ENCODE results near the gene PIAS4. TPM values are rescaled to one million over a fixed set of nuclear protein-coding genes. Genes with fewer than 3 reads are reported as not detected.
A peak's percentile ranks its signal among the peaks of the same experiment; 100 is the strongest.

Gene PIAS4
- polyA plus RNA-seq, 3 donors from 2014 or later = 6.1 to 8.5 (median 7.3) TPM

GRCh38 chr19:4084547-4084877 lies 77.0 kb downstream of the PIAS4 start:
- peaks cover 55 to 61% of the 10 kb centered on the region in 2 donors for H3K4me1 Mint-ChIP-seq

GRCh38 chr19:4086411-4086867 lies 78.9 kb downstream of the PIAS4 start:
- DNase-seq = no peak
- Mint-ChIP-seq H3K9me3 (no peaks in the 10 kb centered on the region), H3K27ac (peak overlapping the region; percentile 79 to 95 (median 88)), H3K27me3 (ENCODE audit: low read depth in 3 of 3) (peaks cover 19 to 24% (median 19%) of the 10 kb centered on the region in 3 donors), H3K4me3 (peak overlapping the region; percentile 55 to 82 (median 75)), H3K36me3 (no peaks in the 10 kb centered on the region), H3K4me1 (peaks cover 61 to 66% of the 10 kb centered on the region in 2 donors)

More at GRCh38 chr19:4084547-4084877, 77.0 kb downstream of the PIAS4 start:
- H3K9me3 Mint-ChIP-seq = no peaks in the 10 kb centered on the region
- H3K36me3 Mint-ChIP-seq = no peaks in the 10 kb centered on the region
- DNase-seq = no peak
- peaks cover 17 to 21% (median 18%) of the 10 kb centered on the region in 3 donors for H3K27me3 Mint-ChIP-seq (ENCODE audit: low read depth in 3 of 3)
- H3K4me3 Mint-ChIP-seq = peak overlapping the region; percentile 73 to 87 (median 79)
- H3K27ac Mint-ChIP-seq = peak overlapping the region; percentile 75 to 96 (median 90)

- DNase-seq = no peak
- H3K27ac Mint-ChIP-seq = peak overlapping the region; percentile 92 to 98 (median 97)
- H3K9me3 Mint-ChIP-seq = no peaks in the 10 kb centered on the region
- H3K4me3 Mint-ChIP-seq = peak overlapping the region; percentile 77 to 85 (median 79)
- peaks cover 61 to 63% of the 10 kb centered on the region in 2 donors for H3K4me1 Mint-ChIP-seq
- H3K36me3 Mint-ChIP-seq = no peaks in the 10 kb centered on the region
- peaks cover 21 to 24% (median 21%) of the 10 kb centered on the region in 3 donors for H3K27me3 Mint-ChIP-seq (ENCODE audit: low read depth in 3 of 3)
These were observed 80.5 kb downstream of the PIAS4 start for GRCh38 chr19:4087787-4088679.

- DNase-seq = peak; percentile 87 to 90 (median 88)
- Mint-ChIP-seq H3K36me3 (peaks cover 0 to 4% (median 4%) of the 10 kb centered on the region in 3 donors), H3K9me3 (no peaks in the 10 kb centered on the region), H3K27ac (peak overlapping the region; percentile 92 to 98 (median 97)), H3K4me3 (peak overlapping the region; percentile 77 to 85 (median 79)), H3K27me3 (ENCODE audit: low read depth in 3 of 3) (peaks cover 21 to 24% (median 24%) of the 10 kb centered on the region in 3 donors), H3K4me1 (peaks cover 55 to 60% of the 10 kb centered on the region in 2 donors)
These were observed 81.4 kb downstream of the PIAS4 start for GRCh38 chr19:4088975-4089374.

Other genes with a start within 250 kb of the PIAS4 start
- gene APBA3, start 246.0 kb upstream of the PIAS4 start, polyA plus RNA-seq = 10 to 100 TPM; 24.2 to 32.4 (median 31.2) TPM
- 100 to 1,000 TPM; 116 to 167 (median 122) TPM for gene MRPL54, start 245.1 kb upstream of the PIAS4 start, polyA plus RNA-seq
- gene RAX2, start 235.5 kb upstream of the PIAS4 start, polyA plus RNA-seq = not detected
- gene MATK, start 221.4 kb upstream of the PIAS4 start, polyA plus RNA-seq = 100 to 1,000 TPM; 326 to 436 (median 418) TPM
- 1 to 10 TPM; 2.1 to 5.4 (median 3.1) TPM for gene ZFR2, start 138.7 kb upstream of the PIAS4 start, polyA plus RNA-seq
- gene ATCAY, start 127.1 kb upstream of the PIAS4 start, polyA plus RNA-seq = not detected
- not detected for gene NMRK2, start 74.7 kb upstream of the PIAS4 start, polyA plus RNA-seq
- gene DAPK3, start 36.6 kb upstream of the PIAS4 start, polyA plus RNA-seq = 10 to 100 TPM; 28.3 to 45.3 (median 29.6) TPM
- gene EEF2, start 22.3 kb upstream of the PIAS4 start, polyA plus RNA-seq = 100 to 1,000 TPM; 167 to 381 (median 325) TPM
- 10 to 100 TPM; 10.2 to 62.3 (median 29.0) TPM for gene ZBTB7A, start 59.2 kb downstream of the PIAS4 start, polyA plus RNA-seq
- gene MAP2K2, start 116.4 kb downstream of the PIAS4 start, polyA plus RNA-seq = 10 to 100 TPM; 75.5 to 96.0 (median 86.6) TPM
- not detected for gene CREB3L3, start 145.9 kb downstream of the PIAS4 start, polyA plus RNA-seq
- gene SIRT6, start 174.8 kb downstream of the PIAS4 start, polyA plus RNA-seq = 1 to 10 TPM in 2 of 3 donors, under 1 TPM in 1; 0.86 to 7.4 (median 1.4) TPM
- gene ANKRD24, start 175.0 kb downstream of the PIAS4 start, polyA plus RNA-seq = under 1 TPM in 1 of 3 donors, not detected in 2; 0.24 TPM
- gene EBI3, start 221.8 kb downstream of the PIAS4 start, polyA plus RNA-seq = not detected
- 10 to 100 TPM; 13.8 to 42.4 (median 16.9) TPM for gene YJU2, start 239.3 kb downstream of the PIAS4 start, polyA plus RNA-seq

All from immature natural killer cell (primary cell).